HepG2 (cell line): ENCODE results near the gene FRMD8. TPM values are rescaled to one million over a fixed set of nuclear protein-coding genes. Genes with fewer than 3 reads are reported as not detected.

Experiments used
- ATAC-seq: fragments of 200-7000 bp; cut with Tn5 transposase; 3 replicates; pipeline ENCODE4 v1.9.1; 2020; ENCODE audit warnings: mild to moderate bottlenecking, moderate library complexity
- BruUV-seq: library from RNA; stranded (reverse); fragments of 400-500 nt; replicated peaks from 2 replicates; lab custom pipeline; 2021; lab: Mats Ljungman, UMichigan
- CTCF ChIA-PET: fragments of 300-600 bp; formaldehyde crosslinking; extraction: SDS; loops from one replicate; lab custom pipeline; 2021; ENCODE audit warnings: low total read pairs, inconsistent platforms, low intra/inter-chr PET ratio; lab: Yijun Ruan, JAX
- POLR2A ChIA-PET: fragments of 350-600 bp; sonication (Branson Sonifier 250); formaldehyde crosslinking; loops from one replicate; lab custom pipeline; 2020; ENCODE audit warnings: antibody characterized with exemption, inconsistent platforms; lab: Yijun Ruan, JAX
- DNase-seq: peaks from one replicate; pipeline ENCODE4 v3.0.0-alpha.2; 2015; ENCODE audit warnings: low spot score
- FAIRE-seq: peaks from 3 replicates; lab custom pipeline; 2011; peaks lifted over from hg19 to GRCh38; lab: Jason Lieb, UNC
- H2AFZ ChIP-seq: one replicate; pipeline ENCODE4 v1.6.1; 2011; ENCODE audit warnings: low read length, inconsistent platforms
- H3K27ac ChIP-seq: fragments of 300-600 bp; 3 replicates; pipeline ENCODE4 v1.8.0; 2011; ENCODE audit warnings: mixed run types, mild to moderate bottlenecking, mixed read lengths, low read length, inconsistent platforms; ENCODE audit not compliant: insufficient read depth; ENCODE audit errors: extremely low read length
- H3K27me3 ChIP-seq, 2 experiments: fragments of 200-600 bp in 1 of 2; 2 replicates in 1 of 2; 3 replicates in 1 of 2; pipeline versions ENCODE4 v1.6.0 to v1.8.0; 2011; ENCODE audit warnings: low read length in 2 of 2, mild to moderate bottlenecking in 2 of 2, moderate library complexity in 2 of 2, inconsistent platforms in 1 of 2; ENCODE audit not compliant: insufficient read depth in 2 of 2, control insufficient read depth in 1 of 2
- H3K36me3 ChIP-seq, 2 experiments: fragments of 200-600 bp in 1 of 2; replicated peaks in 1 of 2; 2 replicates in 1 of 2; 3 replicates in 1 of 2; pipeline versions ENCODE4 v1.5.1 to v1.8.0; 2011; ENCODE audit warnings: low read length in 2 of 2, inconsistent platforms in 1 of 2; ENCODE audit not compliant: insufficient read depth in 2 of 2, control insufficient read depth in 1 of 2
- H3K4me1 ChIP-seq: 2 replicates; pipeline ENCODE4 v1.5.1; 2012; ENCODE audit warnings: low read length, inconsistent platforms; ENCODE audit not compliant: insufficient read depth
- H3K4me2 ChIP-seq: 2 replicates; pipeline ENCODE4 v1.6.0; 2011; ENCODE audit warnings: low read depth, low read length, inconsistent platforms
- H3K4me3 ChIP-seq, 3 experiments: fragments of 200-600 bp in 1 of 3; sonication (generic), shearing (Covaris generic) in 1 of 3; replicated peaks in 1 of 3; 2 replicates each; pipeline ENCODE4 v1.5.1; 2011 to 2016; ENCODE audit warnings: low read length in 3 of 3, inconsistent platforms in 2 of 3, low read depth in 2 of 3, mild to moderate bottlenecking in 2 of 3, control low read depth in 1 of 3, mixed read lengths in 1 of 3; ENCODE audit not compliant: insufficient read depth in 1 of 3
- H3K79me2 ChIP-seq: one replicate; pipeline ENCODE4 v1.6.1; 2011; ENCODE audit warnings: low read length, inconsistent platforms; ENCODE audit not compliant: insufficient read depth
- H3K9ac ChIP-seq: 2 replicates; pipeline ENCODE4 v1.6.0; 2011; ENCODE audit warnings: mild to moderate bottlenecking, low read depth, low read length, inconsistent platforms; ENCODE audit not compliant: insufficient read depth
- H3K9me3 ChIP-seq: 2 replicates; pipeline ENCODE4 v1.5.1; 2012; ENCODE audit warnings: mild to moderate bottlenecking, low read length
- H4K20me1 ChIP-seq: 2 replicates; pipeline ENCODE4 v1.6.0; 2011; ENCODE audit warnings: inconsistent platforms, mild to moderate bottlenecking, low read length, moderate library complexity; ENCODE audit not compliant: insufficient read depth
- AGO2 ChIP-seq: fragments of 200-400 bp; formaldehyde crosslinking; optimal IDR thresholded peaks from 2 replicates; pipeline ENCODE3; 2017; ENCODE audit warnings: mild to moderate bottlenecking, low read depth, low read length, moderate library complexity
- HOXA3 ChIP-seq: sonication (generic); formaldehyde crosslinking; IDR thresholded peaks from 2 replicates; pipeline ENCODE4 v1.5.0; 2020; ENCODE audit warnings: missing genetic modification reagents
- PAF1 ChIP-seq: IDR thresholded peaks from 2 replicates; pipeline ENCODE4 v1.6.1; 2016; ENCODE audit warnings: missing genetic modification reagents, missing compliant biosample characterization
- POLR2AphosphoS5 ChIP-seq: IDR thresholded peaks from 2 replicates; pipeline ENCODE4 v1.6.1; 2012; ENCODE audit warnings: low read depth, low read length
- RBM22 ChIP-seq: fragments of 200-400 bp; formaldehyde crosslinking; optimal IDR thresholded peaks from 2 replicates; pipeline ENCODE3; 2017; ENCODE audit warnings: mild to moderate bottlenecking, low read length, moderate library complexity
- SAP130 ChIP-seq: IDR thresholded peaks from 2 replicates; pipeline ENCODE4 v1.6.1; 2016; ENCODE audit warnings: low read depth
- TCF7L2 ChIP-seq: IDR thresholded peaks from 2 replicates; pipeline ENCODE4 v1.6.1; 2011; ENCODE audit warnings: mild to moderate bottlenecking, low read depth, low read length, moderate library complexity
- TOPORS ChIP-seq: sonication (generic); formaldehyde crosslinking; IDR thresholded peaks from 2 replicates; pipeline ENCODE4 v1.8.0; 2023; ENCODE audit warnings: mild to moderate bottlenecking, missing genetic modification reagents
- ZBTB42 ChIP-seq: sonication (generic); formaldehyde crosslinking; IDR thresholded peaks from 2 replicates; pipeline ENCODE4 v1.5.0; 2020; ENCODE audit warnings: mild to moderate bottlenecking, missing genetic modification reagents
- ZMYM4 ChIP-seq: sonication (generic); formaldehyde crosslinking; IDR thresholded peaks from 2 replicates; pipeline ENCODE4 v1.8.1; 2023; ENCODE audit warnings: mild to moderate bottlenecking, missing genetic modification reagents
- ZNF275 ChIP-seq: sonication (generic); formaldehyde crosslinking; IDR thresholded peaks from 2 replicates; pipeline ENCODE4 v1.8.0; 2022; ENCODE audit warnings: missing genetic modification reagents, mild to moderate bottlenecking, inconsistent platforms, borderline replicate concordance
- ZNF564 ChIP-seq: sonication (generic); formaldehyde crosslinking; IDR thresholded peaks from 2 replicates; pipeline ENCODE4 v1.8.1; 2023; ENCODE audit warnings: mild to moderate bottlenecking, missing genetic modification reagents
- ZNF660 ChIP-seq: sonication (generic); formaldehyde crosslinking; IDR thresholded peaks from 2 replicates; pipeline ENCODE4 v1.5.1; 2020; ENCODE audit warnings: mild to moderate bottlenecking, low read depth, missing genetic modification reagents, borderline replicate concordance
- ZNF687 ChIP-seq: sonication (generic); formaldehyde crosslinking; IDR thresholded peaks from 2 replicates; pipeline ENCODE4 v1.5.1; 2020; ENCODE audit warnings: mild to moderate bottlenecking, missing genetic modification reagents, moderate library complexity
- ZNF737 ChIP-seq: sonication (generic); formaldehyde crosslinking; IDR thresholded peaks from 2 replicates; pipeline ENCODE4 v1.5.0; 2020; ENCODE audit warnings: missing genetic modification reagents, mild to moderate bottlenecking, borderline replicate concordance
- ZNF75D ChIP-seq: sonication (generic); formaldehyde crosslinking; IDR thresholded peaks from 2 replicates; pipeline ENCODE4 v1.8.1; 2023; ENCODE audit warnings: missing genetic modification reagents, mild to moderate bottlenecking, borderline replicate concordance
- WGBS: methylation state at CpG from one replicate; pipeline ENCODE4 v1.1.6; 2017; ENCODE audit warnings: low lambda C conversion rate; 5-methylcytosine and 5-hydroxymethylcytosine counted together
- in situ Hi-C: cut with HindIII; loops from 2 replicates; pipeline ENCODE4 v1.10.0; 2017; ENCODE audit warnings: low pct_unique_long_range_greater_than_20kb; ENCODE audit not compliant: extremely low pct_ligation_motif_present
- intact Hi-C: fragments of 100-400 bp; cut with micrococcal nuclease; formaldehyde crosslinking; loops from one replicate; pipeline ENCODE4 v1.10.0; 2022; ENCODE audit not compliant: unreplicated experiment
- polyA plus RNA-seq, 8 experiments: library from polyadenylated mRNA; depleted of rRNA in 3 of 8; stranded (reverse) in 7 of 8; unstranded in 1 of 8; fragments of >200 nt; fragmentation: Illumina TruSeq in 4 of 8; extraction: Trizol in 4 of 8; gene quantifications; 2 replicates each; pipeline versions ENCODE4 v1.2.1 to v1.2.3, GENCODE V29; 2011 to 2016; ENCODE audit warnings: low read depth in 4 of 8, missing spikeins in 1 of 8, mixed read lengths in 1 of 8; ENCODE audit not compliant: insufficient read depth in 1 of 8
- total RNA-seq, 5 experiments: library from RNA; depleted of rRNA; stranded (reverse); fragments of >200 nt; fragmentation: Illumina TruSeq; extraction: Trizol; gene quantifications; 2 replicates each; pipeline ENCODE4 v1.2.3, GENCODE V29; 2016; ENCODE audit warnings: low read depth in 1 of 5

The FRMD8 gene
- total and polyA plus RNA-seq, 2 of the 13 experiments (the other 11 are each of a cell fraction or from before 2014, with no cell fraction given) = 5.8 to 20.6 TPM

DNA sequence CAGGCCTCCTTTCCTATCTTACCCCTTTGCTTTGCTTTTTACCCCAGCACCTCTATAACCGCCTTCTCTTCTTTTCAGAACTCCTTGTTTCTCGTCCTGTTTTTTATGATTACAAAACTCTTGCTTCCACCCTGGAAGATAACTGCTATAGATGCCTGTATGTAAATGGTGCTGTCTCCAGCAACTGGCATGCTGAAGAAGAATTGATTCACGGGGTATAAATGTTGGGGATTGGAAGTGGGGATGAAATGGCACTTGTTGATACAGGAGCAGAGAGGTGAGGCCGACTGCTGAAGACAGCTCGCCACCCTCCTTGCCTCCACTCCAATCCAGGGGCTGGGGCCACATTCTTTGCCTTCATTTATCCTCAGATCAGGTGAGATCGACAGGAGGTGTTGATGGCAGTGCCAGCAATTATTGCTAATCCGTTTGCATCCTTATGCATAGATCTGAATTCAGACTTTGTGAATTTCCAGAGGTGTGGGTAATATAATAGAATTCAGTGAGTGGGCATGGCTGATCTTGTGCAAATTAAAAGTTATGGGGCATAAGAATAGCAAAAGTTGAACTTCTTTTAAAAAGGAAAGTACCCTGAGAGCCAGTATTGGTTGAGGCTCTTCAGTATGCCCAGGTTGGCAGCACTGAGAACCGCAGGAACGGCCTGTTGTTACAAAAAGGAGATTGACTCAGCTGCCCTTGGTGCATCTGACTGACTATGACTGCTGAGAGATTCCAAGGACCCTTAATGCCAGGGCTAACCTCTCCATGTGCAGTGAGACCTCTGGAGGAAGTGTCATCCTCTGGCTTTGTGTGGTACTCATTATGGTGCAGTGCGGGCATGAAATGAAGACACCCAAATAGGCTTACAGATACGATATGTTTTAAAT, 41.5 kb downstream of the FRMD8 start:
- in situ Hi-C loops = no loop called here
- no peak for DNase-seq
- Histone ChIP-seq H2AFZ (no peak overlapping the region), H3K4me1 (peaks cover 67% of the 10 kb centered on the region), H3K4me3 (peak overlapping the region in 2 of 3 experiments; percentile 93 to 94; a peak in 4 of 6 replicates), H3K27ac (peak overlapping the region; percentile 41), H3K9me3 (no peaks in the 10 kb centered on the region), H3K79me2 (peaks cover 91% of the 10 kb centered on the region), H3K36me3 (no peaks in the 10 kb centered on the region; a peak in 2 of 5 replicates), H3K27me3 (no peaks in the 10 kb centered on the region; a peak in 1 of 5 replicates), H4K20me1 (peaks cover 100% of the 10 kb centered on the region), H3K9ac (peak overlapping the region; percentile 100; the same call in 1 of the 2 replicates), H3K4me2 (peak overlapping the region; percentile 95)
- 21% methylated on average over 11 of the region's 11 CpGs for WGBS
- ChIA-PET POLR2A (interaction anchor here (1.1 to 17.8 kb wide), 5 partner anchors 10 to 75 kb away, joined by 4 to 952 read pairs (median 8); partner anchors contain the start of gene MALAT1), CTCF (no interaction called here)
- intact Hi-C loops = loop anchor here (1.0 kb wide), 1 partner anchor 10 kb away; no protein-coding TSS in a partner anchor
- peak; percentile 12 for ATAC-seq
- BruUV-seq = no TSS peak
- no peak for FAIRE-seq
- TF ChIP-seq PAF1 (CRISPR knock-in tag) (peak; percentile 98; the same call in 1 of the 2 replicates), ZNF275 (CRISPR knock-in tag) (no peak), ZNF564 (CRISPR knock-in tag) (peak; percentile 24; the same call in 1 of the 2 replicates), SAP130 (CRISPR knock-in tag) (peak; percentile 33), RBM22 (peak; percentile 85), HOXA3 (CRISPR knock-in tag) (no peak), AGO2 (peak; percentile 20), TOPORS (CRISPR knock-in tag) (no peak), ZNF737 (CRISPR knock-in tag) (no peak), ZNF687 (CRISPR knock-in tag) (no peak), ZMYM4 (no peak), ZBTB42 (CRISPR knock-in tag) (no peak), ZNF660 (no peak), POLR2AphosphoS5 (peak; percentile 41; the same call in 1 of the 2 replicates), TCF7L2 (no peak), ZNF75D (no peak)
